PC-3 (cell line): ENCODE results near the gene PARN. TPM values are rescaled to one million over a fixed set of nuclear protein-coding genes. Genes with fewer than 3 reads are reported as not detected.
"Not testable (repeated sequence)": the region's sequence is repeated elsewhere in the genome, so short reads cannot be mapped to it uniquely, and the experiment has no call there.

Source experiments
- ATAC-seq: fragments of 200-7000 bp; cut with Tn5 transposase; 2 replicates; pipeline ENCODE4 v1.9.1; 2020; ENCODE audit warnings: mild to moderate bottlenecking, moderate library complexity
- BruUV-seq: library from RNA; stranded (reverse); fragments of 400-500 nt; replicated peaks from 2 replicates; lab custom pipeline; 2021; lab: Mats Ljungman, UMichigan
- CTCF ChIA-PET: fragments of 300-600 bp; sonication (Branson Sonifier 250); formaldehyde crosslinking; loops from one replicate; lab custom pipeline; 2022; ENCODE audit warnings: antibody characterized with exemption; lab: Charles Lee
- POLR2A ChIA-PET: fragments of 300-600 bp; sonication (Branson Sonifier 250); formaldehyde crosslinking; loops from one replicate; lab custom pipeline; 2022; ENCODE audit warnings: antibody characterized with exemption; ENCODE audit not compliant: unreplicated experiment; lab: Charles Lee
- DNase-seq: peaks from one replicate; pipeline ENCODE4 v3.0.0-alpha.2; 2015
- H2AFZ ChIP-seq: fragments of 300-600 bp; sonication (generic); 2 replicates; pipeline ENCODE4 v1.6.0; 2016; ENCODE audit warnings: antibody characterized with exemption, low read length
- H3F3A ChIP-seq: fragments of 300-600 bp; sonication (generic); one replicate; pipeline ENCODE4 v1.6.0; 2017; ENCODE audit warnings: antibody characterized with exemption, low read length, control low read depth, mild to moderate bottlenecking; ENCODE audit not compliant: unreplicated experiment
- H3K27ac ChIP-seq: fragments of 300-600 bp; sonication (generic); 2 replicates; pipeline ENCODE4 v1.5.1; 2016; ENCODE audit warnings: mild to moderate bottlenecking, low read length
- H3K27me3 ChIP-seq: fragments of 300-600 bp; sonication (generic); 2 replicates; pipeline ENCODE4 v1.6.1; 2016; ENCODE audit warnings: low read length, mixed read lengths
- H3K36me3 ChIP-seq: fragments of 300-600 bp; sonication (generic); 2 replicates; pipeline ENCODE4 v1.6.1; 2016; ENCODE audit warnings: low read depth, mixed run types, low read length, mixed read lengths
- H3K4me1 ChIP-seq: fragments of 300-600 bp; sonication (generic); 2 replicates; pipeline ENCODE4 v1.5.1; 2016; ENCODE audit warnings: low read length; ENCODE audit not compliant: insufficient read depth
- H3K4me2 ChIP-seq: fragments of 300-600 bp; sonication (generic); 2 replicates; pipeline ENCODE4 v1.6.0; 2016; ENCODE audit warnings: low read length
- H3K4me3 ChIP-seq: fragments of 300-600 bp; sonication (generic); 2 replicates; pipeline ENCODE4 v1.5.1; 2016; ENCODE audit warnings: mild to moderate bottlenecking, low read length, mixed read lengths
- H3K79me2 ChIP-seq: fragments of 300-600 bp; sonication (generic); 2 replicates; pipeline ENCODE4 v1.6.1; 2017; ENCODE audit warnings: low read length, mixed read lengths
- H3K9ac ChIP-seq: fragments of 300-600 bp; sonication (generic); 2 replicates; pipeline ENCODE4 v1.6.0; 2016; ENCODE audit warnings: mild to moderate bottlenecking, low read length
- H3K9me2 ChIP-seq: fragments of 300-600 bp; sonication (generic); replicated peaks from 2 replicates; pipeline ENCODE4 v1.6.1; 2016; ENCODE audit warnings: mixed run types, low read length, mixed read lengths
- H3K9me3 ChIP-seq: fragments of 300-600 bp; sonication (generic); 2 replicates; pipeline ENCODE4 v1.6.1; 2016; ENCODE audit warnings: low read length, mixed read lengths
- H4K20me1 ChIP-seq: fragments of 300-600 bp; sonication (generic); 2 replicates; pipeline ENCODE4 v1.6.1; 2016; ENCODE audit warnings: low read length, mixed read lengths
- CTCF ChIP-seq: fragments of 300-600 bp; sonication (generic); conservative IDR thresholded peaks from 2 replicates; pipeline ENCODE4 v1.5.1; 2017; ENCODE audit warnings: antibody characterized with exemption, low read depth, mild to moderate bottlenecking, low read length
- EZH2 ChIP-seq: fragments of 300-600 bp; sonication (generic); IDR thresholded peaks from one replicate; pipeline ENCODE4 v1.6.1; 2017; ENCODE audit warnings: antibody characterized with exemption, mild to moderate bottlenecking, low read length; ENCODE audit not compliant: unreplicated experiment
- EZH2phosphoT487 ChIP-seq: fragments of 300-600 bp; sonication (generic); IDR thresholded peaks from 2 replicates; pipeline ENCODE4 v1.6.1; 2018; ENCODE audit warnings: mild to moderate bottlenecking, antibody characterized with exemption, low read length, borderline replicate concordance
- intact Hi-C: fragments of 100-400 bp; cut with micrococcal nuclease; formaldehyde crosslinking; loops from 2 replicates; pipeline ENCODE4 v1.9.0; 2023
- total RNA-seq: library from RNA; depleted of rRNA; stranded (reverse); fragments of >200 nt; gene quantifications from 2 replicates; pipeline ENCODE4 v1.2.3, GENCODE V29; 2014

The PARN gene
- total RNA-seq, 1 experiment from 2014 or later: 34.7 TPM

GRCh38 chr16:14436401-14436955, 193.6 kb downstream of the PARN start:
- no peaks in the 10 kb centered on the region for H4K20me1 ChIP-seq
- no peaks in the 10 kb centered on the region for H3K36me3 ChIP-seq
- ChIA-PET CTCF (no interaction called here), POLR2A (no interaction called here)
- H3K9me3 ChIP-seq: no peaks in the 10 kb centered on the region
- no peaks in the 10 kb centered on the region for H3K4me1 ChIP-seq
- DNase-seq: no peak
- H3K4me3 ChIP-seq: no peak overlapping the region
- no peak overlapping the region for H2AFZ ChIP-seq
- no peaks in the 10 kb centered on the region for H3F3A ChIP-seq
- ATAC-seq: no peak
- no peak overlapping the region for H3K9ac ChIP-seq
- BruUV-seq: no TSS peak
- TF ChIP-seq EZH2: no peak
- no peak for TF ChIP-seq EZH2phosphoT487
- TF ChIP-seq CTCF: no peak
- H3K9me2 ChIP-seq: no peaks in the 10 kb centered on the region
- intact Hi-C loops: no loop called here
- H3K79me2 ChIP-seq: no peaks in the 10 kb centered on the region
- H3K4me2 ChIP-seq: no peak overlapping the region
- no peaks in the 10 kb centered on the region for H3K27me3 ChIP-seq
- no peak overlapping the region for H3K27ac ChIP-seq

- no peak overlapping the region for H3K4me2 ChIP-seq
- H3K4me3 ChIP-seq: no peak overlapping the region
- intact Hi-C loops: no loop called here
- H2AFZ ChIP-seq: no peak overlapping the region
- H3K9ac ChIP-seq: no peak overlapping the region
- H3K79me2 ChIP-seq: no peaks in the 10 kb centered on the region
- H3K9me3 ChIP-seq: no peaks in the 10 kb centered on the region
- ATAC-seq: no peak
- H3K36me3 ChIP-seq: no peaks in the 10 kb centered on the region
- CTCF ChIA-PET: no interaction called here
- no peak for TF ChIP-seq EZH2phosphoT487
- no peaks in the 10 kb centered on the region for H4K20me1 ChIP-seq
- no peaks in the 10 kb centered on the region for H3F3A ChIP-seq
- POLR2A ChIA-PET: no interaction called here
- no peaks in the 10 kb centered on the region for H3K9me2 ChIP-seq
- no TSS peak for BruUV-seq
- H3K27me3 ChIP-seq: no peaks in the 10 kb centered on the region
- H3K4me1 ChIP-seq: no peaks in the 10 kb centered on the region
- DNase-seq: no peak
- no peak overlapping the region for H3K27ac ChIP-seq
Measured at GRCh38 chr16:14434860-14435259, 195.2 kb downstream of the PARN start.

DNA sequence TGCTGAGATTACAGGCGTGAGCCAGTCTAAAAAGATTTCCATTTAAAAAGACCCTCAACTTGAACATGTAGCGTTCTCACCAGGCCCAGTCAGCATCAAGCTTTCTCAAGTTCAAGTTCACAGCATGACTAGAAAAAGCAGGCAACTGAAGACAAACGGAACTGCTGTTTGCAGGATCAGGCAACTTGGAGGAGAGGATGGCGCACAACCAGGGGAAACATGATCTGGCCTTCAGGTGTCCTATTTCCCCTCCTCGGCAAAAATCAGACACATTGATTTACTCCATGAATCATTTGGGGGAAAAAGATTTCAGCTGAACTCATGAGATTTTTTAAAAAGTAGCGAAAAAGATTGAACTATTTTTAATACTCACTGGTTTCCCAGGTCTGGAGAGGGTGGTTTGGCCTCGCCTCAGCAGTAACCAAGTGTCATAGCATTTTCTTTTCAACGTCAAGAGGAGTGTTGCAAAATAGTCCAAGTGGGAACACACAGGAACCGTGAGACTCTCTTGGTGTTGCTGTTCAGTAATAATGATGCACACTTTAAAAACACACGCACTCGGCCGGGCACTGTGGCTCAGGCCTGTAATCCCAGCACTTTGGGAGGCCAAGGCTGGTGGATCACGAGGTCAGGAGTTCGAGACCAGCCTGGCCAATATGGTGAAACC, 201.0 kb downstream of the PARN start:
- H3K9me2 ChIP-seq, H3K4me3 ChIP-seq, H4K20me1 ChIP-seq, H3K27me3 ChIP-seq, ATAC-seq, H2AFZ ChIP-seq, H3K4me2 ChIP-seq, H3F3A ChIP-seq, intact Hi-C loops, POLR2A ChIA-PET, H3K9me3 ChIP-seq, CTCF ChIA-PET, H3K79me2 ChIP-seq, H3K9ac ChIP-seq, BruUV-seq, DNase-seq, H3K36me3 ChIP-seq, H3K27ac ChIP-seq: not testable (repeated sequence)
- H3K4me1 ChIP-seq: peaks cover 14% of the 10 kb centered on the region
